Epithelial cell of umbilical artery (primary cell): Measurements from ENCODE around the gene TSPAN19. TPM values are rescaled to one million over a fixed set of nuclear protein-coding genes. Genes with fewer than 3 reads are reported as not detected.

Experiments
- total RNA-seq: library from RNA; depleted of rRNA; stranded (reverse); fragments of >200 nt; gene quantifications from 2 replicates; pipeline ENCODE4 v1.2.3, GENCODE V29; 2014

Gene TSPAN19
- not detected in 2 replicates for total RNA-seq

GRCh38 chr12:85036234-85036707 is at the start of gene TSPAN19, which contains the start of gene LRRIQ1:
Gene TSPAN19, minus strand, starts transcription at chr12:85036277. Its CDS starts 6,331 bp downstream, at chr12:85029946.
Gene LRRIQ1, plus strand, starts transcription at chr12:85036351. Its CDS starts 1,826 bp downstream, at chr12:85038177.

Other genes with a start within 250 kb of the TSPAN19 start
- 0.65 and 2.1 TPM in 2 replicates for gene SLC6A15, start 123.5 kb downstream of the TSPAN19 start, total RNA-seq
- 0.65 TPM in 1 of 2 replicates, not detected in the other for gene LRRIQ1, start 74 bp upstream of the TSPAN19 start, total RNA-seq
- gene ALX1, start 243.9 kb upstream of the TSPAN19 start, total RNA-seq, result not detected in 2 replicates